ENCODE results near the gene NARS2.

NARS2 gene

DNA sequence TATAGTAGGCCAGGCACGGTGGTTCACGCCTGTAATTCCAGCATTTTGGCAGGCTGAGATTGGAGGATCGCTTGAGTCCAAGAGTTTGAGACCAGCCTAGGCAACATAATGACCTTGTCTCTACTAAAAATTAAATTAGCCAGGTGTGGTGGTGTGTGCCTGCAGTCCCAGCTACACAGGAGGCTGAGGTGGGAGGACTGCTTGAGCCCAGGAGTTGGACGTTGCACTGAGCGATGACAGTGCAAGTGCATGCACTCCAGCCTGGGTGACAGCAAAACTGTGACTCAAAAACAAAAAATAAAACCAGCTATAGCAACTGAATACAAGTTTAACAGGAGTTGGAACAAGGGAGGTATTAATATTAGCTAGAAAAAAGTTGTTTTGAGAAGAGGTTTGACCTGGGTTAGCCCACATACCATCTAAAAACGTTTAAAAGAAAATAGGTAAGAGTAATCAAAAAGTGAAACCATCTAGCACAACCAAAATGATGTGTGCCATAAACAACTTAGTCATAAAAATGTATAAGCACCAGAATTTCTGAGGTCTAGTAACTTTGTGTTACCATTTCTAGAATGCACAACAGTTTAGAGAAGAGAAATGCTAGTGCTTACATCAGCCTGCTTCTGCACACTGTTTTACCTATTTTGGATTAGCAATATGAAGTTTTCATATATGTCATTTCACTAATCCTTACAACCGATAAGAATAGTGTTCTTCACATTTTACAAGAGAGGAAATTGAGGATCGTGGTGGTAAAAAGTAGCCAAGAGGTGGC is 26.5 kb downstream of the NARS2 start:
- DNase-seq (ENCODE audit: low spot score in 2 of 2) (no peak), ATAC-seq (ENCODE audit: low read depth) (no peak)
- no peak overlapping the region for H3K4me3 Mint-ChIP-seq
- peaks cover 21% of the 10 kb centered on the region for H3K36me3 Mint-ChIP-seq
- H3K9me3 Mint-ChIP-seq = peaks cover 2% of the 10 kb centered on the region
- no peak overlapping the region for H3K27ac Mint-ChIP-seq
- H3K4me1 Mint-ChIP-seq = peaks cover 4% of the 10 kb centered on the region
- H3K27me3 Mint-ChIP-seq = no peaks in the 10 kb centered on the region

DNA sequence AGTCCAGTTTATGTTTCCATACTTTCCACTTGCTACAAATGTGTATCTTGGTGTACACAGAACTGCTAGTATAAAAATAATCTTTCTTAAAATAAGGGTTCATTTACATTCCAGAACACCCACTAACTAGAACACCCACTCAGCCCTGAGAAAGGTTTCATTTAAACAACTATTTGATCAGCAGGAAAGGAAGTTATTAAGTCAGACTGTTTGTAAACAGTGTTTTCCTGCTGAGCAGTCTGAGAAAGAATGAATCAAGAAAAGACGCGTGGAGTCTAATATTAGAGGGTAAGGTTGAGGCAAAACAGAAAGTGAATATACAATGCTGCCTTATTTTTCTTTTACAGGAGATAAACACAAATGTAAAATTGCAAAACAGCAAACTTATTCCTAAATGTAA is 32.7 kb downstream of the NARS2 start:
- Mint-ChIP-seq H3K4me3 (peak overlapping the region; percentile 1), H3K27me3 (no peaks in the 10 kb centered on the region), H3K4me1 (peaks cover 15% of the 10 kb centered on the region)

DNA sequence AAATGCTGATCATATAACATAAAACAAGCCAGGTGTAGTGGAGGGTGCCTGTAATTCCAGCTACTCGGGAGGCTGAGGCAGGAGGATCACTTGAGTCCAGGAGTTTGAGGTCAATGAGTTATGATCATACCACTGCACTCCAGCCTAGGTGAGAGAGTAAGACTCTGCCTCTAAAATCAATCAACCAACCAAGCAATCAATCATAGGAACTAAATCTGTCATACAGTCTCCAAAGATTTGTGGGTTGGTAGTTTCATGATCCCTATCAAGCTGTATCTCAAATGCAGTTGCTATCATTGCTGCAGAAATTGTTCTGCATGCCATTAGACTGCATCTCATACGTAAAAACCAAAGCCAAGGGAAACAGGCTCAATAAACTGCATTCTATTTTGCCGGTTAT is 33.1 kb downstream of the NARS2 start:
- peak overlapping the region; percentile 78 for H3K27ac Mint-ChIP-seq
- ATAC-seq (ENCODE audit: low read depth) = no peak
- no peaks in the 10 kb centered on the region for H3K27me3 Mint-ChIP-seq
- peaks cover 16% of the 10 kb centered on the region for H3K4me1 Mint-ChIP-seq
- no peak overlapping the region for H3K4me3 Mint-ChIP-seq
- DNase-seq (ENCODE audit: low spot score in 2 of 2) = no peak
- H3K36me3 Mint-ChIP-seq = peaks cover 21% of the 10 kb centered on the region
- H3K9me3 Mint-ChIP-seq = peaks cover 5% of the 10 kb centered on the region

More for the DNA sequence above, 32.7 kb downstream of the NARS2 start:
- Mint-ChIP-seq H3K9me3 (peaks cover 5% of the 10 kb centered on the region), H3K36me3 (peaks cover 19% of the 10 kb centered on the region), H3K27ac (peak overlapping the region; percentile 78)
- ATAC-seq (ENCODE audit: low read depth) (peak; percentile 35), DNase-seq (ENCODE audit: low spot score in 2 of 2) (no peak)

DNA sequence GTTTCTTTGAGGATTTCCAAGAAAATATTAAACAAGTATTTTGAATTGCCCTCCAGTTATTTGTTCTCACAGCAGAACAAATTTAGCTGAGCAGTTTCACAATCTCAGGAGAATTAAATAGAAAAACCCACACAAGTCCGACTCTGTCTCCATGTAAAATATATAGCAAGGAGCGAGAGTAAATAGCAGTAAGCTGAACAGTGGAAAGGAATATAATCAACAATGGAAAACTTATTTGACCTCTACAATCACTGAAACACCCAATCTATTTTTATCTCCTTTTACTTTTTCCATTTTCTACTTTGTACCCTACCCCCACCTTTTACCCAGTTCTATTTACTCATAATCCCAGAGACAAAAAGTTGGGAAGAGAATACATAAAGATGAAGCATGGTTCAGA is 34.4 kb downstream of the NARS2 start:
- peaks cover 17% of the 10 kb centered on the region for H3K36me3 Mint-ChIP-seq
- DNase-seq (ENCODE audit: low spot score in 2 of 2) (no peak), ATAC-seq (ENCODE audit: low read depth) (no peak)
- H3K9me3 Mint-ChIP-seq = peaks cover 5% of the 10 kb centered on the region
- peaks cover 14% of the 10 kb centered on the region for H3K4me1 Mint-ChIP-seq
- peak overlapping the region; percentile 17 for H3K27ac Mint-ChIP-seq
- no peak overlapping the region for H3K4me3 Mint-ChIP-seq
- H3K27me3 Mint-ChIP-seq = no peaks in the 10 kb centered on the region

DNA sequence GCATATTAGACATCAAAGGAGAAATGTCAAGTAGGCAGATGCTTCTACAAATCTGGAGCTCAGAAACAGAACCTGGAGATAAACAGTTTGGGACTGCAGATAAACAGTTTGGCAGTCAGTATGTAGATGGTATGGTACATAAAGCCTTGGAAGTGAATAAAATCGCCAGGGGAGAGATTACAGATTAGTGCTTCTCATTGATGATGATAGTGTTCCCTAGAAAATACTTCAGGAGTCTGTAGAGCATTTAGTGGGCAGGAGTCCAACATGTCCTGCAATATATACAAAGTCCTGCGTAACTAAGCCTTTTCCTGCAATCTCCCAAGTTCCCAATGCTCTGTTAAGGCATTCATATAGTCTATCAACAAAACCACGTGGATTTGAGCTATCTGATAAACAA is 35.2 kb downstream of the NARS2 start:
- Mint-ChIP-seq H3K27me3 (no peaks in the 10 kb centered on the region), H3K4me3 (no peak overlapping the region), H3K36me3 (peaks cover 16% of the 10 kb centered on the region), H3K27ac (peak overlapping the region; percentile 17), H3K4me1 (peaks cover 14% of the 10 kb centered on the region), H3K9me3 (peaks cover 5% of the 10 kb centered on the region)
- no peak for ATAC-seq (ENCODE audit: low read depth)
- no peak for DNase-seq (ENCODE audit: low spot score in 2 of 2)

DNA sequence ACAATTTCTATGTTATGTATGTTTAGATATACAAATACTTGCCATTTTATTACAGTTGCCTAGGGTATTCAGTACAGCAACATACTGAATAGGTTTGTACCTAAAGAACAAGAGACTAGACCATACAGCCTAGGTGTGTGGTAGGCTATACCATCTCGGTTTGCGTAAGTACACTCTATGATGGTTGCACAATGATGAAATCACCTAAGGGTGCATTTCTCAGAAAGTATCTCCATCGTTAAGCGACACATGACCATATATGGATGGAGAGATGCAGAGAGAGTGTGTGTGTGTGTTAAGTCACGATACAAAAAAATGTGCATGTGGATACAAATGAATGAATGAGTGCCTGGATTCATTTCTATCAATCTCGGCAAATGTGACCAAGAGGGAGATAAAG is 37.7 kb downstream of the NARS2 start:
- ATAC-seq (ENCODE audit: low read depth) = no peak
- Mint-ChIP-seq H3K27me3 (no peaks in the 10 kb centered on the region), H3K9me3 (peaks cover 3% of the 10 kb centered on the region), H3K36me3 (peaks cover 14% of the 10 kb centered on the region), H3K27ac (peak overlapping the region; percentile 80), H3K4me1 (peaks cover 21% of the 10 kb centered on the region), H3K4me3 (no peak overlapping the region)
- no peak for DNase-seq (ENCODE audit: low spot score in 2 of 2)

DNA sequence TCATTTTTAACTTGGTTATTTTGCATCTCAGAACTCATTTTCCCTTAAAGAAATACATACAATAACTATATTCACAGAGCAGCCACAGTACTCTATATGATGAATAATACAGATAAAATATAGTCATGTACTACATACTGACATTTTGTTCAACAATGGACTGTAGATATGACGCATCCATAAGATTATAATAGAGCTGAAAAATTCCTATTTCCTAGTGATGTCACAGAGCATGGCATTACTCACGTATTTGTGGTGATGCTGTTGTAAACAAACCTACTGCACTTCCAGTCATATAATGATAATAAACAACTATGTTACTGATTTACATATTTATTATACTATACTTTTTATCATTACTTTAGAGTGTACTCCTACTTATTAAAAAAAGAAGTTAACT is 38.7 kb downstream of the NARS2 start:
- Mint-ChIP-seq H3K4me1 (peaks cover 18% of the 10 kb centered on the region), H3K4me3 (no peak overlapping the region), H3K9me3 (peaks cover 3% of the 10 kb centered on the region), H3K27ac (peak overlapping the region; percentile 76), H3K36me3 (peaks cover 11% of the 10 kb centered on the region), H3K27me3 (no peaks in the 10 kb centered on the region)
- ATAC-seq (ENCODE audit: low read depth) = no peak
- DNase-seq (ENCODE audit: low spot score in 2 of 2) = no peak

DNA sequence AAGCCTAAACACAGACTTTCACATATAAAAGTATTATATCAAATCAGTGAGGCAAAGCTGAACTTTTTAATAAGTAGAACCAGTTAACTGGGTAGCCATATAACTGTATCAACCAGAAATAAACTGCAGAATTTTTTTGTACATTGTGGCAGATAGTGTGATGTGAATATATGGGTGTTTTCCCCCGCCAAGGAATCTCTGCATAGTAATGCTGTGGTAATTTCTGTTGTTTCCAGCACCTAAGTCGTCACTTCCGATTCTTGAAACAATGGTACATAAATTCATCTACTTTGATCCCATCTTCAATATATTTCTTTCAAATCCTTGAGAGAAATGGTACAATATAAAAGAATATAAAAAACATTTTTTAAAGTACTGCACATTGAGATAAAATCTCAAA is 39.6 kb downstream of the NARS2 start:
- Mint-ChIP-seq H3K27me3 (no peaks in the 10 kb centered on the region), H3K9me3 (peaks cover 3% of the 10 kb centered on the region), H3K27ac (no peak overlapping the region), H3K4me1 (peaks cover 18% of the 10 kb centered on the region), H3K4me3 (no peak overlapping the region), H3K36me3 (peaks cover 11% of the 10 kb centered on the region)
- DNase-seq (ENCODE audit: low spot score in 2 of 2) = peak in 1 of 2 donors; percentile 16
- peak; percentile 82 for ATAC-seq (ENCODE audit: low read depth)

DNA sequence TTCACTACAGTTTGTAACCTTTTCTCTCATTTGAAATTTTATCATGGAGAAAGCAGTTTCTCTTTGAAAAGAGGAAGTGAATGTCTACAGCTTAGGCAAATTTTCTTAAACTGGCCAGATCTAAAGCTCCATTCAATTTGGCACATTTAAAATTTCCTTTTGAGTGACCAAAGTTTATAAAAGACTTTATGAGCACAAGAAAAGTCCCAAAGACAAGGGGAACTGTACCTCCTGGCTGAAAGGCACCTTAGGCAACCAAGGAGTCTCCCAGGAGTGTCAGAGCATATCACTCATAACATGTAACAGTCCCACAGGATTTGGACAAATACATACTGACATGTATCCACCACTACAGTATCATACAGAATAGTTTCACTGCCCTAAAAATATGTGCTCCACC is 41.3 kb downstream of the NARS2 start:
- H3K4me1 Mint-ChIP-seq = peaks cover 15% of the 10 kb centered on the region
- no peaks in the 10 kb centered on the region for H3K27me3 Mint-ChIP-seq
- peak overlapping the region; percentile 98 for H3K27ac Mint-ChIP-seq
- peak overlapping the region; percentile 72 for H3K4me3 Mint-ChIP-seq
- H3K36me3 Mint-ChIP-seq = peaks cover 7% of the 10 kb centered on the region
- H3K9me3 Mint-ChIP-seq = peaks cover 2% of the 10 kb centered on the region
- DNase-seq (ENCODE audit: low spot score in 2 of 2) (peak; percentile 14 to 24), ATAC-seq (ENCODE audit: low read depth) (peak; percentile 79)

DNA sequence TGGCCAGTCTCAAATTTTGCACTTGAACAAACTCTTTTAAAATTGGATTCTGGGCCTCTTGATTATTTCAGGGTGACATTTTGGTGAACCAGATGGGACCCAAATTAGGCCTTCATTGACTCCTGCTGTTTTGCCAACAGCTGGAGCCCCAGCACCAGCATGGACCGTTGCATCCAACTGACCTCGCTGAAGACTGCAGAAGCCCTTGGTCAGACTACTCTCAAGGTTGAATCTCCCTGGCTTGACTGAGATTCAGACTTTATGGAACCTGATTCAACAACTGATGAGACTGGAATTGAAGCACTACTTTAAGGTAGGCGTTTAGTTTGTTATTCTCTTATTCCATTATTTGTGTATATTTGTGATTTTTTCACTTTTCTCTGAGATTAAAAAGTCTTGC is 41.7 kb downstream of the NARS2 start:
- Mint-ChIP-seq H3K27me3 (no peaks in the 10 kb centered on the region), H3K27ac (peak overlapping the region; percentile 98), H3K4me3 (peak overlapping the region; percentile 72), H3K36me3 (peaks cover 4% of the 10 kb centered on the region), H3K9me3 (no peaks in the 10 kb centered on the region), H3K4me1 (peaks cover 15% of the 10 kb centered on the region)
- DNase-seq (ENCODE audit: low spot score in 2 of 2) (peak in 1 of 2 donors; percentile 13), ATAC-seq (ENCODE audit: low read depth) (peak; percentile 24)

DNA sequence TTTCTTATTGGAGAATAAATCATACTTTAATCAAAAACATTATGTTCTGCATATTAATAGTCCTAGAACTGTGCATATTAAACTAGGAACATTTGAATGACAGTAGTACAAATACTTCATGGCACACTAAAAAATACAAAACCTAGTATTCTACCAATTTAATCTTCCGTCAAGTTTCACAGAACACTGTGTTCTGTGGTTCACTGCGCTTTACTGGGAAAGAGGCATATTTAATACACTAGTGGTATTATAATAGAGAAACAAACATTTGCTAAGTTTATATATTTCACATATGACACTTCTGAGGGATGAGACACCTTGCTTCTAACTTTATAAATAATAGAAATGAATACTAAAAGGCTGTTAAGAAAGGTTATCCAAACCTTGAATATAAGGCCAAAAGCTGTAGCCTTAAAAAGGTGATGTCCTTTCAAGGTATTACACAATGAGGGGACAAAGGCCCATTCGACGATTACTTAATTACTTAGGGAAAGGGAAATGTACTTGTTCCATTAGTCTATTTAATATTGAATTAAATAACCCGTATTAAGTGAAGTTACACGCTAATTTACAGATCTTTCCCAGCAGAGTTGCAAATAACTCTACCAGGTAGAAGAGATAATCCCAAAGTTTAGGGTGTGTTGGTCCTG is 48.0 kb downstream of the NARS2 start:
- DNase-seq (ENCODE audit: low spot score in 2 of 2) = no peak
- H3K9me3 Mint-ChIP-seq = no peaks in the 10 kb centered on the region
- H3K36me3 Mint-ChIP-seq = peaks cover 13% of the 10 kb centered on the region
- H3K27me3 Mint-ChIP-seq = no peaks in the 10 kb centered on the region
- no peak overlapping the region for H3K4me3 Mint-ChIP-seq
- H3K27ac Mint-ChIP-seq = no peak overlapping the region
- no peaks in the 10 kb centered on the region for H3K4me1 Mint-ChIP-seq
- ATAC-seq (ENCODE audit: low read depth) = no peak

DNA sequence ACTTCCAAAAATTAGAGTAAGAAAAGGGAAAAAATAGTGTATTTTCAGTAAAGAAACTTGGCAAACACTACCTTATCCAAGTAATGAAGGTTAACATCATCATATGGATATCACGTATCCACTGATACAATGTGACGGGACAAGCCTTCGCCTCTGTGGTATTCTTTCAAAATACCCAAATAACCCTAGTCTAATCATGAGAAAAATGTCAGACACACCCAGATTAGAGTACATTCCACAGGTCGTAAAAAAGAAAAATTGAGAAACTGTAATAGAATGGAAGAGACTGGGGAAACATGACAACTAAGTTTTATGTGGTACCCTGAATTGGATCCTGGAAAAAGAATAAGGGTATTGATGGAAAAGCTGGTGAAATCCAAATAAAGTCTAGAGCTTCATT is 48.9 kb downstream of the NARS2 start:
- no peak overlapping the region for H3K4me3 Mint-ChIP-seq
- H3K9me3 Mint-ChIP-seq = no peaks in the 10 kb centered on the region
- H3K27ac Mint-ChIP-seq = no peak overlapping the region
- no peaks in the 10 kb centered on the region for H3K4me1 Mint-ChIP-seq
- H3K36me3 Mint-ChIP-seq = peaks cover 13% of the 10 kb centered on the region
- DNase-seq (ENCODE audit: low spot score in 2 of 2) = no peak
- no peak for ATAC-seq (ENCODE audit: low read depth)
- no peaks in the 10 kb centered on the region for H3K27me3 Mint-ChIP-seq

DNA sequence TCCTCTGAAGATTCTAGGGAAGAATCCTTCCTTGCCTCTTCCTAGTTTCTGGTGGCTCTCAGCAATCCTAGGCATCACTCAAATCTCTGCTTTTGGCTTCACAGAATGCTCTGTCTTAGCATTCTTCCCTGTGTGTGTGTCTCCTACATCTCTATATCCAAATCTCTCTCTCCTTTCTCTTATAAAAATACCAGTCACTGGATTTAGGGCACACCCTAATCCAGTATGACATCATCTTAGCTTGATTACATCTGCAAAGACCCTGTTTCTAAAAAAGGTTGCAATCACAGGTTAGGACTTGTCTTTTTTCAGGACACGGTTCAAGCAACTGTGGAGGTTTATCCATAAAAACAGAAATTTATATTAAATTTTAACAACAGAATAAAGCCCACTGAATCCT is 54.4 kb downstream of the NARS2 start:
- DNase-seq (ENCODE audit: low spot score in 2 of 2) (no peak), ATAC-seq (ENCODE audit: low read depth) (no peak)
- peaks cover 11% of the 10 kb centered on the region for H3K36me3 Mint-ChIP-seq
- H3K27ac Mint-ChIP-seq = no peak overlapping the region
- H3K9me3 Mint-ChIP-seq = no peaks in the 10 kb centered on the region
- H3K4me3 Mint-ChIP-seq = no peak overlapping the region
- peaks cover 3% of the 10 kb centered on the region for H3K4me1 Mint-ChIP-seq
- H3K27me3 Mint-ChIP-seq = no peaks in the 10 kb centered on the region

DNA sequence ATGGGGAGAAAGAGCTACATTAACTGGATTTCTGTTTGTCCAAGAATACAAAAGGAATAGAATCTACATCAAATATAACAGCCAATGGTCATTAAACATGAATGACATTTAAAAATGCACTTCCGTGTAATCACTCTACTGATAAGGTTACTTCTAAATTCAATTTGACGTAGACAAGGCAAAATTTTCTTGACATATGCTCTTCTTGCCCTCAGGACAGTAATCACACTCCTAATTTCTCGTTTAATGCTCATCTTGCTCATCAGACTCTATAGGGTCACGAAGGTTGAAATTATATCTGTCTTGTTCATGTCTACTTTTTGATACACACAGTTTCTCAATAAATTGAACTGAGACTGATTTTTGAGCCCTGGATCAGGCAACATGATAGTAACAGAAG is 58.4 kb downstream of the NARS2 start:
- no peak for ATAC-seq (ENCODE audit: low read depth)
- Mint-ChIP-seq H3K36me3 (peaks cover 18% of the 10 kb centered on the region), H3K4me3 (no peak overlapping the region), H3K27ac (no peak overlapping the region), H3K9me3 (no peaks in the 10 kb centered on the region), H3K27me3 (no peaks in the 10 kb centered on the region), H3K4me1 (peaks cover 5% of the 10 kb centered on the region)
- no peak for DNase-seq (ENCODE audit: low spot score in 2 of 2)

Measured in memory B cell (primary cell).